HG03064 (cell line): Measurements from ENCODE around the gene INSL3.
A peak's percentile ranks its signal among the peaks of the same experiment; 100 is the strongest.

Experiments used
- ATAC-seq: cut with Tn5 transposase; IDR thresholded peaks from one replicate; pipeline ENCODE4 v1.9.1; 2021; ENCODE audit warnings: low read depth; ENCODE audit not compliant: unreplicated experiment

INSL3 gene, protein sequence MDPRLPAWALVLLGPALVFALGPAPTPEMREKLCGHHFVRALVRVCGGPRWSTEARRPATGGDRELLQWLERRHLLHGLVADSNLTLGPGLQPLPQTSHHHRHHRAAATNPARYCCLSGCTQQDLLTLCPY

GRCh38 chr19:17821190-17821589 lies at the start of gene INSL3:
TSS of gene INSL3 (minus strand) at chr19:17821519. CDS start at chr19:17821506, 13 bp downstream.
- ATAC-seq: no peak

DNA sequence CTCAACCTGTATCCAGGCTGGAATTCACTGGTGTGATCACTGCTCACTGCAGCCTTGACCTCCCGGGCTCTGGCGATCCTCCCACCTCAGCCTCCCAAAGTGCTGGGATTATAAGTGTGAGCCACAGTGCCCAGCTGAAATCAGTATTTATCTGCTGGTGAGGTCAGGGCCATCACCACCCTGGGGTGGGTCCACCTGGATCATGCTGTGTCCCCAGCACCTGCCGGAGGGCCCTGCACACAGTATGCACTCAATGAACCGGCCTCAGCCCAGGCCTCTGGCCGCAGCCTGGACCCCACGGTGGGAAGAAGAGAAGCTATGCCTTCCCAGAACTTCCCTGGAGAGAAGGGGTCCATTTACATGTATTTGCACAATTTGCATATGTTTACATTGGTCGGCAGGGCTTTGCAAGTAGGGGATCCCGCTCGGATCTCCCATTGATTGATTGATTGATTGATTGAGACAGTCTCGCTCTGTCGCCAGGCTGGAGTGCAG lies 47.8 kb upstream of the INSL3 start:
- ATAC-seq: no peak

GRCh38 chr19:17868669-17869068 lies 47.4 kb upstream of the INSL3 start:
- no peak for ATAC-seq

DNA sequence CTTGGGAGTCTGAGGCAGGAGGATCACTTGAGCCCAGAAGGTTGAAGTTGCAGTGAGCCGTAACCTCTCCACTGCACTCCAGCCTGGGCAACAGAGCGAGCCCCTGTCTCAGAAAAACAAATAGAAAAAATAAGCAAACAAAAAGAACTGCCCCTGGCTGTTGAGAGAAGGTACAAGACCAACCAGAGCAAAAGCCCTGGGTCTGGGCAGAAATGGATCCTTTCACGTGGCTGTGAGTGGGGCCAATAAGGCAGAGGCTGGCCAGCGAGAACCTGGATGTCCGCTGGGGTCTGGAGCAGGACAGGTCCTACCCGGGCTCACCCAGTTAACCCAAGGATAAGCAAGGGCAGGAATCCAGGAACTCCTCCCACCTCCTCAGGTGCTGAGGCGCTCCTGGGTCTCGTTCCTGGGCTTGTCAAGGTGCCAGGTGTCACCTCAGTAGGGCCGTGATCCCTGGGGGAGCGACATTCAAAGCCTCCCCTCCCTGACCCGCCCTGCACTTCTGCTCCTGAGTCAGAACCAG lies 45.7 kb upstream of the INSL3 start:
- ATAC-seq: no peak

GRCh38 chr19:17866312-17866963 lies 45.1 kb upstream of the INSL3 start:
- ATAC-seq: no peak

DNA sequence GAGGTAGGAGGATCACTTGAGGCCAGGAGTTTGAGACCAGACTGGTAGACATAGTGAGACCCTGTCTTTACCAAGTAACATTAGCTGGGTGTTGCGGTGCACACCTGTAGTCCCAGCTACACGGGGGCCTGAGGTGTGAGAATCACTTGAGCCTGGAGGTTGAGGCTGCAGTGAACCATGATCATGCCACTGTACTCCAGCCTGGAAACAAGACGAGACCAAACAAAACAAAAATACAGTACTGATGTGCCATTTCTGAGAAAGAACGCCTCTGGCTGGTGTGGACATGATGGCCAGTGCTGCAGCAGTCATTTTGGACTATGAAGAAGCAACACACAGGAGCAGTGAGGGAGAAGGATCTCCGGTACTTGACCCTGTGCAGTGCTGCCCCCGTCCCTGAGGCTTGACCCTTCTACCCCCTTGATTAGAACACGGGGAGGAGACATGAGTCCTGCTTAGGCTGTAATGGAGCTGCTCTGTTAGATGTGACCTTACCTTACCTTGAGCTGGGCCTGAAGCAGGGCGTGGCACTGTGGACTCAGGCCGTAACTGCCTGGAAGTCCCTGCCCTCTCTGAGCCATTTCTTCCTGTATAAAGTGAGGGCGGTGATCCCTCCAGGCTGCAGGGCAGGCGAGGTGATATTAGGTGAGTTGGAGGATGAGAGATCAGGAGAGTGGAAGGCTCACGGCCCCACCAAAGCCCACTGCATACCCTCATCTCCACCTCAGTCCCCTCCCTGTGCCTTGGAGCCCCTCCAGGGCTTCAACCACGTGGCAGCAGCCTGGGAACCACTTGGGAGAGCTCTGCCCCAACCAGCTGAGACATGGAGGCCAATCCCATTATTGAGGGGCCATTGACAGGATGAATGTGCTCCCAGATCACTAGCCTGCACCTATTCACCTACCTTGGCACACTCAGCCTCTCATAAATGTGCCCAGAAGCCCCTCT lies 44.3 kb upstream of the INSL3 start:
- no peak for ATAC-seq

DNA sequence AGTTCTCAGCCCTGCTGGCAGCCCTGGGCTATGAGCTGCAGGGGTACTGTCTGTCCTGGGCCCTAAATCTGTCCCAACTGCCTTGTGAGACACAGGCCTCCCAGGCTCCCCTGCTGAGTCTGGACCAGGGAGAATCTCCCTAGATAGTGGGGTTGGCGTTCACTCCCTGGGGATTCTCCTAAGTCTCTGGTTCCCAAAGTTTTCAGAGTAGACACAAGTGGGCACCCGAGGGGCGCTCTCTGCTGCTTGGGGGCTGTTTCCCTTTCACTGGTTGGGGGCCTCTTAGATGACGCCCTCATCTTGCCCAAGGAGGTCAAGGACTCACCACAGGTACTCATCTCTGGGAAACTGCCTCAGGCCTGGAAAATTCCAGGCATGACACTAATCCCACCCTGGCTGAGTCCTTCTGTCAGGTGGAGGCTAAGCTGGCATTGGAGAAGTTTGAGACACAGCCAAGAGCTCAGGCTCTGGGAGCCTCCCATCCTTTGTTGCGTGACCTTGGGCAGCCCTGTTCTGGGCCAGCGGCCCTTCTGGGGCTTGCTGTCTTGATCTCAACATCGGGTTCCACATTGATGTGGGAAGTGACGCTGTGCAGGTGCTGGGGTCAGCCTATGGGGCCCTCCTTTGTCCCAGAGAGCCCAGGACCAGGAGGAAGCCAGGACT lies 42.3 kb upstream of the INSL3 start:
- ATAC-seq: no peak

DNA sequence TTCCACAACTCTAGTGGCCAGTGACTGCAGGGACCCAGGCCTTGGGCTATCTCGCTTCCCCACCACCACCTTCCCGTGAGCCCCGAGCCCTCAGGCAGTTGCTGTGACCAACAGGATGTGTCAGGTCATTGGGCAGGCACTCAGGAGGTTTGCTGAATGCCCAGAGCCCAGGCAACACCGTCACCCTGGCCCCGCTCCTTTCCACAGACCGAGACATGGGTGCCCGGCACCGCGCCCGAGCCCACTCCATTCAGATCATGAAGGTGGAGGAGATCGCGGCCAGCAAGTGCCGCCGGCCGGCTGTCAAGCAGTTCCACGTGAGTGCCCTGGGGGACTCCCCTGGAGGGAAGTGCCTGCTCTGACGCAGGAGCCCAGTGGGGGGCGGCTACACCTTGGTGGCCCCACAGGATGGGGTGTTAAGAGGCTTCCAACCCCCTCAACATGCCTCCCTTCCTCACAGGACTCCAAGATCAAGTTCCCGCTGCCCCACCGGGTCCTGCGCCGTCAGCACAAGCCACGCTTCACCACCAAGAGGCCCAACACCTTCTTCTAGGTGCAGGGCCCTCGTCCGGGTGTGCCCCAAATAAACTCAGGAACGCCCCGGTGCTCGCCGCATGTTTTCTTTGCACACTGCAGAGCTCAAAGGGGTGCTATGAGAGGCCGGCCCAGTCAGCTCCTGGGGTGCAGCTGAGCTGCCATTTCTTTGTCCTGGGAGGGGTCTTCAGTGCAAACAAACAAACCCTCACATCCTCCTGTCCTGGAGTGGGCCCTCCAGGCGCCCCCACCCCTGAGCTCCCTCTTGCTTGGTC lies 41.6 kb upstream of the INSL3 start:
- ATAC-seq: no peak

DNA sequence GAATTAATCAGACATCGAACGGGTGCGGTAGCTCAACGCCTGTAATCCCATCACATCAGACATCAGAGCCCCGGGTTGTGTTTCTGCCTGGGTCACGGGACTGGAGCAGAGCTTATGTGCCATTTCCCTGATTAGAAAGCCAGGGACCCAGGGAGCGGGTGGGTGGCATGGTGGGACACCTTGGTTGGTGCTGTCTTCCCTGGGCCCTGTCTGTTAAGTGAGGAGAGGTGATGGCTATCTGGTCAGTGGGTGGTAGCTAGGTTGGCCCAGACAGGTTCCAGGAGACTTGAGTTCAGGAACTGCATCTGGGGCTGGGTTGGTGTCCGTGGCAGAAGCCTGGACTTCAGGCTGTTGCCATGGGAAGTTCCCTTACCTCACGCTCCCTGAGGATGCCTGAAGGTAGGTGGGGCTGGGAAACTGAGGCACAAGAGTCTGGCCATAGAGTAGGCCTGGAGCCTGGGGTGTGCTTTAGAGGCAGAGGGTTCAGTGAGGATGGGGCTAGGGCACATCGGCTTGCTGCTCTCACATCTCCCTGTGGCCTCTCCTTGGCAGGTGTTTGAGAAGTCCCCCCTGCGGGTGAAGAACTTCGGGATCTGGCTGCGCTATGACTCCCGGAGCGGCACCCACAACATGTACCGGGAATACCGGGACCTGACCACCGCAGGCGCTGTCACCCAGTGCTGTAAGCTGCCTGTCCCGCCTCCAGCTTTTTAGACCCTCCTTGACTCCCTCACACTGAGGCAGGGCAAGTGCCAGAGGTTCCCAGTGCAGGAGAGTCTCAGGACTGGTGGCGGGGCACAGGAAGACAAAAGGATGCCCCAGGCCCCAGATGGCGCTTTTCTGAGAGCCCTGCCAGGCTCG lies 40.5 kb upstream of the INSL3 start:
- ATAC-seq: no peak

GRCh38 chr19:17860993-17861360 lies 39.7 kb upstream of the INSL3 start:
- no peak for ATAC-seq

- ATAC-seq: no peak
These were observed 39.1 kb upstream of the INSL3 start for GRCh38 chr19:17860331-17860992.

GRCh38 chr19:17859533-17860330 lies 38.4 kb upstream of the INSL3 start, which contains the start of gene RPL18A:
TSS of gene RPL18A (plus strand) at chr19:17859910. CDS start at chr19:17859957, 47 bp downstream.
- peak; percentile 78 for ATAC-seq

DNA sequence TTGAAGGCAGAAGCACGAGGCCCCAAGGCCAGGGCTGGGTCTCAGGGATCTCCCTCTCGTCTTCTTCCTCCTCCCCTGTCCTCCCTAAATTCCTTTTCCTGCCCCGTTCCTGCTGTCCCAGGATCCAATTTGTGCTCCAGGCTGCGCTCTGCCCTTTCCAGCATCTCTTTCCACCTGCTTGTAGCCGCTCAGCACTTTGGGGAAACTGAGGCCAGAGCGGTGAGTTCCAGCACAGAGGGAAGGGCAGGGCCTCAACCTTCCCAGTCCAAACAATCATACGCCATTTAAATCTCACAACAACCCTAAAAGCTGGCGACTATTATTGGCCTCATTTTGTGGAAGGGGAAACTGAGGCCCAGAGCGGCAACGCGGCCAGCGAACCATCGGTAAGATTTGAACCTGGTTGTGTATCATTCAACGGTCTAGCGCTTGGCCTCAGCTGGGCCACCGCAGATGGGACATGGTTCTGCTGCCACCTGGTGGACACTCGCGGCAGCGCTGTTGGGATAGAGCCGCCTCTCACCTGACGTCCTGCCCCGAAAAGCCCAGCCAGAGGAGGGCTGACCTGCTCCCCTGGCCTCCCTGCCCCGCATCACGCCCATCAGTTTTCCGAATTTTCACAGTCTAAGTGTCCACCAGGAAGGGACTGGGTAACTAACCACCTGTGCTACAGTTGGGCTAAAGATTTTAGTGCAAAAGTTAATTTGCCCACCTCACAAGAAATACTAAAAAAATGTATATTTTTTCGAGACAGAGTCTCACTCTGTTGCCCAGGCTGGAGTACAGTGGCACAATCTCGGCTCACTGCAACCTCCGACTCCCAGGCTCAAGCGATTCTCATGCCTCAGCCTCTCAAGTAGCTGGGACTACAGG lies 34.2 kb upstream of the INSL3 start:
- ATAC-seq: no peak

- no peak for ATAC-seq
These were observed 32.7 kb upstream of the INSL3 start for GRCh38 chr19:17854061-17854460.

GRCh38 chr19:17848595-17849292 lies 27.4 kb upstream of the INSL3 start:
- no peak for ATAC-seq
